ENCODE data around the gene CDK11B.

- TF ChIP-seq EZH2 (IDR thresholded peaks at IDR 0.05) (no peak), CTCF (IDR thresholded peaks at IDR 0.05) (no peak), EZH2phosphoT487 (IDR thresholded peaks at IDR 0.05) (no peak)
Observed at GRCh38 chr1:1680031-1680911, 21.5 kb upstream of the CDK11B start.
